ENCODE data around the gene NPL. TPM values are rescaled to one million over a fixed set of nuclear protein-coding genes. Genes with fewer than 3 reads are reported as not detected.

The NPL gene
- total and polyA plus RNA-seq, 10 donors, result 21.9 to 88.2 (median 65.0) TPM

DNA sequence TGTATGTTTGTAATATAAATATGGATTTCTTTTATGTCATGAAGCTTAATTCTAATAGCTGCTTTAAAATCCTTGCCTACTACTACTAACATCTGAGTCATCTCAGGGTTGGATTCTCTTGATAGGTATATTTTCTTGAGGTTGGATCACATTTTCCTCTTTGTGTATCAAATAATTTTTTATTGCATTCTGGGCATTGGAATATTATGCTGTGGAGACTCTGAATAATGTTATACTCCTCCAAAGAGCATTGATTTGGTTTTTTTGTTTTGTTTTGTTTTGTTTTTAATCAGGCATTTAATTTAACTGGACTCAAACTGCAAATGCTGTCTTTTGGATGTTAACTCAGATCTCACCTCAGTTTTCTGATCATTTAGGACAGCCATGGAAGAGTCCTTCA lies 57.5 kb downstream of the NPL start:
- intact Hi-C loops (cut with DNase I; ENCODE audit: low total_unique reads), result no loop called here
- H3K4me3 ChIP-seq, result no peak overlapping the region
- no peaks in the 10 kb centered on the region for H3K9me3 ChIP-seq
- H3K36me3 ChIP-seq, result peaks cover 0 to 97% (median 77%) of the 10 kb centered on the region in 6 donors
- no peak for TF ChIP-seq POLR2A (IDR thresholded peaks at IDR 0.05)
- no peak for TF ChIP-seq CTCF (IDR thresholded peaks at IDR 0.05 in 8 of 11, conservative IDR thresholded peaks at IDR 0.05 in 3 of 11)
- no peak for TF ChIP-seq POLR2AphosphoS5 (IDR thresholded peaks at IDR 0.05)
- DNase-seq, result no peak
- H3K27ac ChIP-seq, result no peak overlapping the region
- H3K4me1 ChIP-seq, result peaks cover 12 to 93% (median 43%) of the 10 kb centered on the region in 6 donors
- no peaks in the 10 kb centered on the region for H3K27me3 ChIP-seq (replicated peaks in 1 of 7)

DNA sequence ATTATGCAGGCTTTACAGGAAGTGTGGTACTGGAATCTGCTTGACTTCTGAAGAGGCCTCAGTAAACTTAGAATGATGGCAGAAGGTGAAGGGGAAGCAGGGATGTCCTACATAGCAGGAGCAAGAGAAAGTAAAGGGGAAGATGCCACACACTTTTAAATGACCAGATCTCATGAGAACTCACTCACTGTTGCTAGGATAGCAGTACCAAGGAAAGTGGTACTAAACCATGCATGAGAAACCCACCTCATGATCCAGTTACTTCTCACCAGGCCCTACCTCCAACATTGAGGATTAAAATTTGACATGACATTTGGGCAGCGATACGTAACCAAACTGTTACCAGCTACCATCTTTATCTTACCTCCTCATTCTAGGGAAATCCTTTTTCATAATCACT lies 59.2 kb downstream of the NPL start:
- no peak for TF ChIP-seq POLR2A (IDR thresholded peaks at IDR 0.05)
- no peak for TF ChIP-seq POLR2AphosphoS5 (IDR thresholded peaks at IDR 0.05)
- no peak for TF ChIP-seq CTCF (IDR thresholded peaks at IDR 0.05 in 8 of 11, conservative IDR thresholded peaks at IDR 0.05 in 3 of 11)
- no peak for DNase-seq
- WGBS, 5 donors, result 93 to 100% (median 98%) methylated on average over 2 of the region's 2 CpGs
- intact Hi-C loops (cut with DNase I; ENCODE audit: low total_unique reads), result no loop called here
- no peaks in the 10 kb centered on the region for H3K27me3 ChIP-seq (replicated peaks in 1 of 7)
- H3K27ac ChIP-seq, result no peak overlapping the region
- peaks cover 3 to 76% (median 27%) of the 10 kb centered on the region in 6 donors for H3K4me1 ChIP-seq
- no peaks in the 10 kb centered on the region for H3K9me3 ChIP-seq
- no peak overlapping the region for H3K4me3 ChIP-seq
- peaks cover 0 to 100% (median 86%) of the 10 kb centered on the region in 6 donors for H3K36me3 ChIP-seq

- H3K36me3 ChIP-seq, result peaks cover 0 to 100% (median 90%) of the 10 kb centered on the region in 6 donors
- intact Hi-C loops (cut with DNase I; ENCODE audit: low total_unique reads), result no loop called here
Observed at GRCh38 chr1:182850319-182850718, 60.7 kb downstream of the NPL start.

DNA sequence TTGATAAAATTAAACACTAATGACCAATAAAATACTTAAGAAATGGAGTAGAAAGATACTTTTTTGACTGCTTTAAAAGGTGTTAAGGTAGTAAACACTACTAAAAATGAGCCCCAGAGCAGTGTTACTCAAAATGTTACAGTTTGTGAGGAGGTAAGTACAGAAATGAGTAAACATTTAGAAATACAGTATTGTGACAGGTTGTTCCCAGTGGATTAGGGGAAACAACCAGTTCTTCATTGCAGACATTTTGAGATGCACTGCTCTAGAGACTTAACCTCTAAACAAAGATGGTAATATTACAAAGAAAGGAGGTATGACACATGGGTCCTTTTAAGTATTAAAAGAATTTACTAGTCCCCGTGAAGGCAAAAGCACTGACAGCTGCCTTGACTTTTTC lies 62.3 kb downstream of the NPL start:
- Histone ChIP-seq H3K4me1 (peaks cover 0 to 55% (median 11%) of the 10 kb centered on the region in 6 donors), H3K27ac (no peak overlapping the region), H3K27me3 (replicated peaks in 1 of 7) (no peaks in the 10 kb centered on the region), H3K4me3 (no peak overlapping the region), H3K9me3 (no peaks in the 10 kb centered on the region), H3K36me3 (peaks cover 0 to 100% (median 92%) of the 10 kb centered on the region in 6 donors)
- DNase-seq, result no peak
- WGBS, 5 donors, result 80 to 97% (median 93%) methylated on average over 1 of the region's 1 CpG
- intact Hi-C loops (cut with DNase I; ENCODE audit: low total_unique reads), result no loop called here
- TF ChIP-seq POLR2AphosphoS5 (IDR thresholded peaks at IDR 0.05) (no peak), CTCF (IDR thresholded peaks at IDR 0.05 in 8 of 11, conservative IDR thresholded peaks at IDR 0.05 in 3 of 11) (no peak), POLR2A (IDR thresholded peaks at IDR 0.05) (no peak)

More at GRCh38 chr1:182850319-182850718, 60.7 kb downstream of the NPL start:
- Histone ChIP-seq H3K27ac (no peak overlapping the region), H3K9me3 (no peaks in the 10 kb centered on the region), H3K4me3 (no peak overlapping the region), H3K4me1 (peaks cover 0 to 63% (median 14%) of the 10 kb centered on the region in 6 donors), H3K27me3 (replicated peaks in 1 of 7) (no peaks in the 10 kb centered on the region)
- no peak for DNase-seq
- 81 to 98% (median 97%) methylated on average over 4 of the region's 4 CpGs for WGBS, 5 donors
- TF ChIP-seq CTCF (IDR thresholded peaks at IDR 0.05 in 8 of 11, conservative IDR thresholded peaks at IDR 0.05 in 3 of 11) (no peak), POLR2A (IDR thresholded peaks at IDR 0.05) (no peak)

Data from spleen (tissue), 11 donors.